Measurements from ENCODE around the gene TUT7.

DNA sequence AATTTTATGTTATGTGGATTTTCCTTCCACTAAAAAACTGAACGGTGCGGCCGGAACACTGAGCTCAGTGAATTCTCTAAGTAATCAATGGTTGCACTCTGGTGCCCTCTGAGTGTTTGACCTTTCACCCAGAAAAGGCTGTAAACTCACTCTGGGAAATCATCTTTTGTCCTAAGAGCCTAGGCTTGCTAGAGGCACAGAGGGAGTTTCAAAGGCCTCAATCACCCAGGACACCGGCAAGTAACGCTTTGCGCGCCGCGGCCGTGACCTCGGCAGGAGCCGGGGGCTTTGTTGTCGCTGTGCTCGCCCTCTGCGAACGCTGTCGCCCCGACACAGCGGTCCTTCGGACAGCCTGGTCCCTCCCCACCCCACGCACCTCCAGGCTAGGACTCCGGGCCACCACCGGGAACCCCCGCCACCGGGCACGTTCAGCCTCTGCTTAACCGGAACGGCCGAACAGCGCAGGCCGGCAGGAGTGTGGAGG is 72.6 kb downstream of the TUT7 start:
- no peak for TF ChIP-seq POLR2AphosphoS5 (IDR thresholded peaks at IDR 0.05)
- TF ChIP-seq, protein P1, sequence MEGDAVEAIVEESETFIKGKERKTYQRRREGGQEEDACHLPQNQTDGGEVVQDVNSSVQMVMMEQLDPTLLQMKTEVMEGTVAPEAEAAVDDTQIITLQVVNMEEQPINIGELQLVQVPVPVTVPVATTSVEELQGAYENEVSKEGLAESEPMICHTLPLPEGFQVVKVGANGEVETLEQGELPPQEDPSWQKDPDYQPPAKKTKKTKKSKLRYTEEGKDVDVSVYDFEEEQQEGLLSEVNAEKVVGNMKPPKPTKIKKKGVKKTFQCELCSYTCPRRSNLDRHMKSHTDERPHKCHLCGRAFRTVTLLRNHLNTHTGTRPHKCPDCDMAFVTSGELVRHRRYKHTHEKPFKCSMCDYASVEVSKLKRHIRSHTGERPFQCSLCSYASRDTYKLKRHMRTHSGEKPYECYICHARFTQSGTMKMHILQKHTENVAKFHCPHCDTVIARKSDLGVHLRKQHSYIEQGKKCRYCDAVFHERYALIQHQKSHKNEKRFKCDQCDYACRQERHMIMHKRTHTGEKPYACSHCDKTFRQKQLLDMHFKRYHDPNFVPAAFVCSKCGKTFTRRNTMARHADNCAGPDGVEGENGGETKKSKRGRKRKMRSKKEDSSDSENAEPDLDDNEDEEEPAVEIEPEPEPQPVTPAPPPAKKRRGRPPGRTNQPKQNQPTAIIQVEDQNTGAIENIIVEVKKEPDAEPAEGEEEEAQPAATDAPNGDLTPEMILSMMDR (IDR thresholded peaks at IDR 0.05): no peak
